EL (cell line): ENCODE data around the gene DHRS7B.
"Not testable (repeated sequence)": the region's sequence is repeated elsewhere in the genome, so short reads cannot be mapped to it uniquely, and the experiment has no call there.

Experiments used
- DNase-seq: peaks from one replicate; pipeline ENCODE4 v3.0.0-alpha.2; 2016

Gene DHRS7B

DNA sequence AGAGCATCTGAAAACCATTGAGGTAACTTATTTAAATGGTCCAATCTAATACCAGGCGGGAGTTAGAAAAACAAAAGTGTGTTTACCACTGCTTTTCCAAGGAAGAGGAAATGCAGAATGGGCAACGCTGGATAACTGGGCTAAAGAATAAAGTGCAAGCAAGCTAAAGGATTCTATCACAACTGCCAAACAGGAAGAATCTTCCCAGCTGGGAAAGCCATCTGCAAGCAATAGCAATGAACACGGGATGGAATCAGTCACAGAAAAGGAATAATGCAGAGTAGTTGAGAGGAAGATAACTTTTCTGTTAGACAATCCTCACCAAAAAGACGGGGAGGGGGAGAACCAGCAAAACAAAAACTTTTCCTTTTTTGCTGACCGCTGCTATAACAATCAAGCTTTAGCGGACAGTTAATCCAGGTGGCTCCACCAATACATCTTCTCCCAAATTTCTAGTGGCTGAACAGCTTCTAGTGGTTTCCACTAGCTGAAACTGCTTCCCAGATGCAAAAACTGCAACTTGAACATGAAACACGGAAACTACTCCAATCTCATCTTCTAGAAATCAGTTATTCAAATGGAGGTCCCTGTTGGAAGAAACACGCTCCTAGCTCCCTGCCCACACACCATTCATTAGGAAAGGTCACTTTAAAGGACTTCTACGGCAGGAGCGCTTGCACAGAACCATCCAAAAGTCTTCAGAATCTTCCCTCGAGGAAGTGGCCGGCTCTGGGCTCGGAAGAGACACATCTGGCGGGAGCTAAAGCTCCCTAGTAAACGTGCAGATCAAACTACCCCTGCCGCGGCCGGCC, 86.3 kb downstream of the DHRS7B start:
- no peak for DNase-seq

DNA sequence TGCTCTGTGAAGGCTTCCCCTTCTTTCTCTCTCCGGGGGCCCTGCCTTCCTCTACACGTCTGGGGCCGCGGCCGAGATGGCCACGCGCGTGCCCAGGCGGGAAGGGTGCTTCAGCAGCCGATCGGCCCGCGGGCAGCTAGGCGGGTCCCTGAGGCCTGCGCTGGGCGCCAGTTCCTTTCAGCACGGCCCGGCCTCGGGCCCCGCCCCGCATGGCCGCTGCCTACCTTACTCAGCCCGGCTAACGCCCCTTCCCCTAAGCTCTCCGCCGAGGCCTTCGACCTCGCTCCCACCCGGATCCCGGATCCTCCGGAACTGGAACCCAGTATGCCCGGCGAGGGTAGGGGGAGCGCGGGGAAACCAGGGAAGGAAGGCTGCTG, 86.9 kb downstream of the DHRS7B start:
- no peak for DNase-seq

DNA sequence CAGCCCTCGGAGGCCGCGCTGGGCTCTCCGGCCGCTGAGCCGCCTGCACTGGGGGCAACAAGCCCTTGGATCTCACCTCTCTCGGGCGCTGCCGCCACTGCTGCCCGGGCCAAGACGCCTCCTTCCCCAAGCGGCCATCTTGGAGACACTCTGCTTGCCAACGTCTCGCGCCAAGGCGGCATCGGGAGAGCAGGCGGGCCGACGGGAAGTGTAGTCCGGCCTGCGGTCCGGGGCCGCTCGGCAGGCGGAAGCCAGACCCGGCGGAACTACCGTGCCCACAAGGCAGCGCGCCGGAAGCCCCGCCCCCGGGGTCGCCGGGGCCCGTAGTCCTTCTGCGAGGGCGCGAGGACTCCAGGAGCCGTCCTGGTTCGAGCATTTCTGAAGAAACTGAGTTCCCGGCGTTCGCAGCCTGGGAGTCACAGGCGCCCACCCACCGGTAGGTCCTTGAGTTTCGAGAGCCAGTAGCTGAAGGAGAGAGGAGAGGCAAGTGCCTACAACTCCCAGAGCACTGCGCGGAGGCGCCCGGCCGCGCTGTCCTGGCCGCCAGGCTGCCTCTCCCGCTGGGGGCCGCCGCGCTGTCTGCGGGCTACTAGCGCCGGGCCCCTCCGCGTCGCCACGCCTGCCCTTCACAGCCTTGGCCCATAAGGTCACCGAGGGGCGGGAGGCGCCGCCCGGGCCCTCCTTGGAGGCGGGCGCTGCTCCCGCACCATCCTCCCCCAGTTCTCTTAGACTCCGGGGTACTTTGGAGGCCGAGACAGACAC, 87.4 kb downstream of the DHRS7B start, which contains the start of gene TMEM11:
Gene TMEM11 (minus strand): TSS at position 147 of the 762 bp plus-strand sequence. CDS start 9 bp downstream, at position 138.
- DNase-seq = peak; percentile 94

DNA sequence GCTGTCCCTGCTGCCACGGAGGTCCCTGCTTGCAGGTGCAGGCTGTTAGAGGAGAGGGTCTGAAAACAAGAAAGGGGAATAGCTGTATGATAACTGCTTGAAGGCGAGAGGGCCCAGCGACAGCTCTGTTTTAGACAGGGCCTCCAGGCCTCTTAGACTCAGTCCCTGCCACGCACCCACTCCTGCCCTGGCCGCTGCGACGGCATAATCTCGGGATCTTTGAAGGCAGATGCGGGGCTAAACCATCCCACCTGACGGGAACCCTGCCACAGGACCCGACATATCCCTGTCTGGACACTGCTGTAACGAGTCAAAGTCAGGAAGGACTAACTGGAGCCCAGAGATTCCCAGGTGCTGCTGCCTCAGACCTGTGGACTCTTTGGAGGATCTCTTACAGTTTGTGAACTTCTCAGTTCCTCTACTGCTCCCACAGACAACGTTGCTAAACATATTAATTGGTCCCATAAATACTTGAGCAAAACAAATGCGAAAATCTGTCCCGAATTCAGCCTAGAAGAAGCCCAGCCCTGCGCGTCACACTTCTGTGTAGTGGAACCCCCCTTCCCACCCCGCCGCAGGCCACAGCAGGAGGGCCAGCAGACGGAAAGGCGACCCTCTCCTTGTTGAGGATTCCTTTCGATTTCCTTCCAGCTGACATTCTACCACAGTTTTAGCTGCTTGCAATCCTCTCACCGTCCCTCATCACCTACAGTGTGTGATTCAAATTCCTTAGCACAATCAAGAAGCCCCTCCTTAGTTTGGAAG, 88.2 kb downstream of the DHRS7B start:
- no peak for DNase-seq

DNA sequence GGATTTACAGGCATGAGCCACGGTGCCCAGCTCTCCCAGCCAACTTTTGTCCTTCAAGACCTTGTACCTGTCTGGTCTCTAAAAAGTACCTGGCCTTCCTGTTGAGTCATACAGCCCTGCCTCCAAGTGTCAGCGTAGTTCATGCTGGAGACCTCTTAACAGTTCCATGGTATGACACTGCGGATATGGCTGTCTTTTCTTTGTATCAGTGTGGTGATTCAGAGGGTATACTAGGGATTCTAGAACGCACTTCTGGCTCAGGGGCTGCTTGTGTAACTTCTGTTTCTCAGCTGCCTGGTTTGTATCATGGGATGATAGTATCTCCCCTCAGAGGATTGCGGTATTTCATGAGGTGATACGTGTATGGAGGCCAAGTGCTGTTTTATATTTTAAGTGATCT, 89.2 kb downstream of the DHRS7B start:
- no peak for DNase-seq

DNA sequence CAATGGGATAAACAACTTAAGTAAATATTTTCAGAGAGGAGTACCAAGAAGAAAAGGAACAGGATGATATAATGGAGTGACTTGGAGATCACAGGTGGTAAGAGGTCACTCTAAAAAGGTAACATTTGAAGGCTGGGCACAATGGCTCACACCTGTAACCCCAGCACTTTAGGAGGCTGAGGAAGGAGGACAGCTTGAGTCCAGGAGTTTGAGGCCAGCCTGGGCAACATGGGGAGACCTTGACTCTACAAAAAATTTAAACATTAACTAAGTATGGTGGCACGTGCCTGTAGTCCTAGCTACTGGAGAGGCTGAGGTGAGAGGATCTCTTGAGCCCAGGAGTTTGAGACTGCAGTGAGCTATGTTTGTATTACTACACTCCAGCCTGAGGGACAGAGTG, 90.6 kb downstream of the DHRS7B start:
- no peak for DNase-seq

DNA sequence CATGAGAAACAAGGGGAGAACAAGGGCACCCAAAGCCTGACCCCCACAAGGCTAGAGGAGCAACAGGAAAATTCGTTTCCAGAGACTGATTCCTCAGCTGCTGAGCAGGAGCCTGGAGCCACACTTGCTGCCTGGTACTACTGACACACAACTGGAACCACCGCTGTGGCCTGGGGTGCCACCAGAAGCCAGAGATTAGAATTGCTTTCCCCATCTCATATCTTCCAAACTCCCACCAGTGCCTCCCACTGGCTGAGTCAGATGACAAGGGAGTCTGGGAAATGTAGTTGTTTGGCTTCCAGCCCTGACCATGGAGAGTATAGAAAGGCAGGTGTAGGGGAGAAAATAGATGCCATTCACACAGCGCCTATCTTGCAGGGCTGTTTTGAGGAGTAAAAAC, 91.3 kb downstream of the DHRS7B start:
- no peak for DNase-seq

DNA sequence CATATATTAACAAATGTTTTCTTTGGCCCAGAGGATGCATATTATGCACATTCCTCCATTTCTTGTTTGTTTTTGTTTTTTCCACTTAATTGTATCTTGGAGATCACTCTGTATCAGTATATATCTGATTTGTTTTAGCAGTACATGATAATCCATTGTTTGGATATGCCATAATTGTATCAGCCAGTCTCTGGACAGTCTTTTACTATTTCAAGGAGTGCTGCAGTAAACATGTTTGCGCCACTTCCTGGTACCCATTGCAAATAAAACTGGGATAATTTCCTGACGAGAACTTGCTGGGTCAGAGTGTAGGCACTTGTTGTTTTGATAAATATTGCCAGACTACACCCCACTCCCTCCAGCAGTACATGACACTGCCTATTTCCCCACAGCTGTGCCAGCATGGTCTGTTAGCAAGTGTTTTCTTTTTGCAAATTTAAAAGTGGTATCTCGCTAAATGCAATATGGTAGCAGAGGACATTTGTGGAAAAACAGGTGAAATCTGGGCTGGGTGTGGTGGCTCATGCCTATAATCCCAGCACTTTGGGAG, 92.1 kb downstream of the DHRS7B start:
- DNase-seq = no peak

DNA sequence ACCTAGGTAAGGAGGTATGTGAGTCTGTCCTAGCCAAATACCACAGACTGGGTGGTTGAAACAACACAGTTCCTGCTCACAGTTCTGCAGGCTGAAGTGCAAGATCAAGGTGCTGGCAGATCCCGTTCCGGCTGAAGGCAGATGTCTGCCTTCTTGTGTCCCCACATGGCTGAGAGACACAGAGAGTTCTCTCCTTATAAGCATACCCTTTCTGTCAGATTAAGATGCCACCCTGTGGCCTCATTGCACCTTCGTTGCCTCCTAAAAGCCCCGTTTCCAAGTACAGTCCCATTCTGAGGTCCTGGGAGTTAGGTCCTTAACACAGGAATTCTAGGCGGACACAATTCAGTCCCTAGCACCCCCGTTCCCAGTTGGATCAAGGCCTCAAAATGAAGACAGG, 96.3 kb downstream of the DHRS7B start:
- no peak for DNase-seq

DNA sequence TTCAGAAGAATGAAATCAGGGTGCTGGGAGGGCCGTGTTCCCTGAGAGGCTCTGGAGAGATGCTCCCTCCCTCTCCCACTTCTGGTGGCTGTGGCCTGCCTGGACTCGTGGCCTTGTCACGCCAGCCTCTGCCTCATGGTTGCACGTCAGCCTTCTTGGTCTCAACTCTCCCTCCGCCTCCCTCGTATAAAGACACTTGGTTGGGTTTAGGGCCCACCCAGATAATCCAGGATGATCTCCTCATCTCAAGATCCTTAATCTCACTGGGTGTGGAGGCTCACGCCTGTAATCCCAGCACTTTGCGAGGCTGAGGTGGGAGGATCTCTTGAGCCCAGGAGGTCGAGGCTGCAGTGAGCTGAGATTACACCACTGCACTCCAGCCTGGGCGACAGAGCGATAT, 100.5 kb downstream of the DHRS7B start:
- DNase-seq = not testable (repeated sequence)

DNA sequence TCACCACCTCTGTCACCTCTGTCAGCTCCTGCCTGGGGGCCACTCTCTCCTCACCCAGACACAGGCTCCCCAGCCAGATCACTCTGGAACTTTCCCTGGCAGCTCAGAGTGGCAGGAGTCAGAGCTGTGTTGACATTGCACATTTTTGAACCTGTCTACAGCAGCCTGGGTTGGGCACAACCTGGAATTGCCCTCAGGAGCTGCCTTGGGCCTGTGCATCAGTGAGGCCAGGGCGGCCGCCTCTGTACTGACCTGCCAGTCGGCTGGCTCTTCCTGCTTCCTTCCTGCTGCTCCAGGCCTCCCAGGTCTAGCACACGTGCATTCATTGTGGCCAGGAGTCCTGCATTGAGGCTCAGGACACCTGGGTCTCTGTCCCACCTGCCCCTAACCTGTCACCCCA, 101.3 kb downstream of the DHRS7B start:
- DNase-seq = no peak

DNA sequence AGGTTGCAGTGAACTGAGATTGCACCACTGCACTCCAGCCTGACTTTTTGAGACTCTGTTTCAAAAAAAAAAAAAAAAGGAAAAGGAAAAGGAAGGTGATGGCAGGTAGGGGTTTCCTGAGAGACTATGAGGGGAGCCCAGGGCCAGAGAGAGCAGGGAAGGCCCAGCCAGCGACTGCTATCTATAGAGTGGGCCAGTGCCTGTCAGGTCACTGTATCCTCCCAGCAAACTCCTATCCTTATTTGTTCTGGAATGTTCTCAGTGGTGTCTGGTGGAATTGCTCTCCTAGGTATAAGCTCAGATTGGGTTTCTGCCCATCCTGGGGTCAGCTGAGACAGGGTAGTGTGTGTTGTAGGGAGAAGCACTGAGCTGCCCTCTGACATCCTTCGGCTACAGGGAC, 102.1 kb downstream of the DHRS7B start:
- no peak for DNase-seq

DNA sequence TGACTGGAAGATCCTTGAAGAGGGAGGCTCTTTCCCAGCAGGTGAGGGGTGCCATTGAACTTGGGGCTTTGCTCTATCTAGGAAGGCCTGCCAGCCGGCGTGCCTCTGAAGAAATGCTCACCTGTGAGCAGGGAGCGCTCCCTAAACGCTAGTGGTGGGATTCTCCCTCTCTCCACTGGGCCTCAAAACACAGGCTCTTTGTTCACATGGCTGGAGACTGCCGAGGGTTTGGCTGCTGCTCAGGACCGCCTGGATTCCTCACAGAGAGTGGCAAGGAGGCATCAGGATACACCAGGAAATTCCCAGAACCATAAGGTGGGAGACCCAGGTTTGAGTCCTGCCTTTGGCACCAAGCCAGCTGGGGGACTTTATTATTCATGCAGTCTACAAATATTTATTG, 104.8 kb downstream of the DHRS7B start:
- no peak for DNase-seq

DNA sequence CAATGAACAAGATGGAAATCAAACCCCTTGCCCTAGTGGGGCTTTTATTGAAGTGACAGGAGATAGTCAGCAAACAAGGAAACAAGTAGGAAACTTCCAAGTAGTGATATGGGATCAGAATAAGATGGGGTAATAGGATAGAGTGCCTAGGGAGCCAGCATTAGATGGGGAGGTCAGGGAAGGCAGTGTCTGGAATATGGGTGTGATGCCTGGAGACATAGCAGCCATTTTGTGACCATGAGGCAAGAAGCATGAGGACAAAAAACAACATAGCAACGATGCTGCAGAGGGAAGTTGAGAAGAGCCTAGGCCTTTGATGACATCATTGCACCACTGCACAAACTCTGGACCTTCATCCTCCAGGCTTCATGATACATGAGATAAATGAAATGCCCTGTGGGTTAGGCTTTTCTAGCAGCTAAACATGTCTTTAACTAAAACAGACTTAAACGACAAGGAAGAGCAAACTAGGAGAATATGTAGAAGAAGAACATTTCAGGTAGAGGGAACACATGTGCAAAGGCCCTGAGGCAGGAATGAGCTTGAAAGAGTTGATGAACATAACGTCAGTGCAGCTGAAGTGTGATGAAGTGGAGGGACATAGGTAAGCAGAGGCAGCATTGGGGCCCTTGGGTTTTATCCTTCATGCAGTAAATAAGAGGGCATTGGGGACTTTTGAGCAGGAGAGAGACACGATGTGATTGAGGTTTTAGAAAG, 105.4 kb downstream of the DHRS7B start:
- no peak for DNase-seq

DNA sequence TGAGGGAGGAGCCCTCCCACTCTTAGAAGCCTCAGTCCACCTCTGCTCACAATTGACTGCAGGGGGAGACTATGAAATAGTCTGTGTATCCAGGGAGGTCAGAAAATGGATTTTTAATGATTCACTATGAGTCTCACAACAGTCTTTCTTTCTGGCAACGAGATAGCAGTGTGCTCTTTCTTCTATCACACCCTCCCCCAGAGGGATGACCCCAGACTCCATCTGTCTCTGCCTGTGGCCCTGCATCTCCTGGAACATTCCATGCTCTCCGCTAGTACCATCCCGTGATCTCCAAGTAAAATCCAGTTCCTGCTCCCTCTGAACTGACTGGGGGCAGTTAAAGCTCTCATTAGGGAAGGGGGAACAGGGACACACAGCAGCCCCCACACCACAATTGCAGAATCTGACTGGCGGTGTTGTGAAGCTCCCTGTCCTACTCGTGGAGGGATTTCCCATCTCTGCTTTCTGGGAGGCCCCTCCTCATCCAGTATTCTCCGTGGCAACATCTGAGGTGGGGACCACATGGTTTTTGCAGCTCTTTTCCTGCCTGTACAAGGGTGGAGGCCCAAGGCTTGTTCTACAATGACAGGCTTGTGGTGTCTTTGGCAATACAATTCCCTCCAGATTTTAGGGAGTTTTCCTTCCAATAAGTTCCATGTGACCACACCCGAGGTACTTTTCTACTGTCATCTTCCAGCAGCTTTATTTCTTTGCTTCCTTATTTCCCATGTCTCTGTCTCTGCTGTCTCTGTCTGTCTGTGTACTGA, 107.0 kb downstream of the DHRS7B start:
- no peak for DNase-seq

DNA sequence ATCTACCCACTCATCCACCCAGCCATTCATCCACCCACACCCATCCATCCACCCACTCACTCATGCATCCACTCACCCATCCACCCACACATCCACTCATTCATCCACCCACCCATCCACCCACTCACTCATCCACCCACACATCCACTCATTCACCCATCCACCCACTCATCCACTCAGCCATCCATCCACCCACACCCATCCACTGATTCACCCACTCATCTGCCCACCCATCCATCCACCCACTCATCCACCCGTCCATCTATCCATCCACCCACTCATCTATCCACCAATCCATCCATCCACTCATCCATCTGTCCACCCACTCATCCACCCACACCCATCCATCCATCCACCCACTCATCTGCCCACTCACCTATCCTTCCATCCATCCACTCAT, 109.2 kb downstream of the DHRS7B start:
- no peak for DNase-seq

DNA sequence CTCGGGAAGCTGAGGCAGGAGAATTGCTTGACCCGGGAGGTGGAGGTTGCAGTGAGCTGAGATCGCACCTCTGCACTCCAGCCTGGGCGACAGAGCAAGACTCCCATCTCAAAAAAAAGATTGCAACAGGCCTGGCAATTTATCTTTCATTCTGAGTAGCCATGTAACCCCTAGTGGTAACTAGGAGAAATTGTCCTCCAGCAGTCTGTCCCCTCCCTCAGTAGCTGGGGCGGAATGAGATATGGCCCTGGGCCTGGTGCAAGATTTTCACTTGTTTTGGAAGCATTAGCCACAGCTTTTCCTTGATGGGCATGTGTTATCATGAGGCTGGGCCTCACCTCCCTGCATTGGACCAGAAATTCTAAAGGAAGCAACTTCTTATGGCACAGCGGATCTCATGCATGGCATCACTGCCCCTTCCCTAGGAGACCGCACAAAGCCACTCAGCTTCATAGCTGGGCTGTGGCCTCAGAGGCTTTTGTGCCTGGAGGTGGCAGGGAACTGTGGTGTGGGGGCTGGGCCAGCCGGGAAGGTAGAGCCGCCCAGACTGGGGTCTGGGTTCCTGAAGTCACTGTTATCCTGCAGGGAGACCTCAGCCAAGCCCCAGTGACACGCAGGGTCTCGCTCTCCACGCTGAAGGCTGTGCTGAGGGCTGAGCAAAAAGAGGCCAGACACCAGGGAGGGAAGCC, 113.1 kb downstream of the DHRS7B start:
- DNase-seq = no peak

DNA sequence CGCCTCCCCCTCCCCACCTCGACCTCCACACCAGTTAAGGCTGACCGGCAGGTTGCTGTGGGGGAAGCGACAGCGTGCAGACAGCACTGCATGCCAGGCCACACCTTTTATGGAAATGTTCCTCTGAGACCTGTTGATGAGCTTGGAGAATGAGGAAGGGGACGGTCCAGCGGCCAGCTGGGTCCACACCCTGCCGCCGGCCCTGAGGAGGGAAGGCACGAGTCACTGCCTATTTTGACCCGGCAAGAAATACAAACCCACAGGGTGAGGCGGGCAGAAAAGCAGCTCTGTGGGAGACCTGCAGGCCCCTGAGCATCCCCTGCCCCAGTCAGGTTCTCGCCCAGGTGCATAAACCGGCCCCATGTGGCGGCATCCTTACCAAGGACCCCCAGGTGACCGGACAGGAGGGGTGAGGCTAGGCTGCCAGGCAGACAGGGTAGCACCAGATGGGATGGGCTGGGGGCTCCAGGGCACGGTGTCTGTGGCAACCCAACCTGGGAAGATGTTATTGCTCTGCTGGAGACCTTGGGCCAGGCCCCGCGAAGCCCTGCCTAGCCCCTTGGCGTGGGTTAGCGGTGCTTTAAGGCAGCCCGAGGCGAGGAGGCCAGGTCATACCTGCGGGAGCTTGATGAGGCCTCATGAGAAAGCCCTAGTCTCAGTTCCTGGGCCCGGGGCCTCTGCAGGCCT, 113.7 kb downstream of the DHRS7B start:
- DNase-seq = no peak
